Measurements from ENCODE around the gene DNAJB11. TPM values are rescaled to one million over a fixed set of nuclear protein-coding genes. Genes with fewer than 3 reads are reported as not detected.
A peak's percentile ranks its signal among the peaks of the same experiment; 100 is the strongest.
"Not testable (repeated sequence)": the region's sequence is repeated elsewhere in the genome, so short reads cannot be mapped to it uniquely, and the experiment has no call there.

Gene DNAJB11
- total RNA-seq, 1 donor from 2014 or later, result 43.1 TPM

DNA sequence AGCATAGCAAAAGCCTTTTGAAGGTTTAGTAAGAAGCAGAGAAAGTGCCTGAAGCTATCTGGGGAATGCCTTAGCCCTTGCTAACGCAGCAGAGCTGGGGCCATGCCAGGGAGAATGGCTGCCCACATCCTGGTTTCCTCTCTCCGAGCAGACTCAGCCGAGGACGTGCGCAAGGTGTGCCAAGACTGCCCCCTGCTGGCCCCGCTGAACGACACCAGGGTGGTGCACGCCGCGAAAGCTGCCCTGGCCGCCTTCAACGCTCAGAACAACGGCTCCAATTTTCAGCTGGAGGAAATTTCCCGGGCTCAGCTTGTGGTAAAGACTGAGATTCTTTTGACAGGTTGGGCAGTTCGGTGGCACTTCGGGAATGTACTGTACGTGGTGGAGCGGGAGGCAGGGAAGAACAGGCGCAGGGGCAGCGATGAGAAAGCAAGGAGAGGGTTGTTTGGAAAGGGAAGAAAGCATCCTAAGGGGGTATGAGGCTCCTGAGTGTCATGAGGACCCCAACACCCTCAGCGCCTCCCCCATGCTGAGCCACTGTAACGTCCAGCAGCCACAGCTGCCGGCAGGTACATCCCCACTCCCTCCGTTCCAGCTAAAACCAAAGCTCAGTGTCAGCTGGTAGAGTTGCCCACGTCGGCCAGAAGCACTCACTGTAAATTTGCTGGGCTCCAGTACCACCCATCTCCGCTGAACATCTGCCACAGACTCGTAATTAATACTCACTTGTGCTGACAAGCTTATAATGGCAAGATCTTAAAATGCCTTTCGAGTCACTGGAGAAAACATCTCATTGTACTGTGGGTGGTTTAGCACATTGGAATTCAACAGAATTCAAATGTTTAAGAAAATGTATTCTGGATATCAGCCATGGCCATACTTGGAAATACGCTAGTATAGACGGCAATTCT lies 46.8 kb downstream of the DNAJB11 start:
- peak; percentile 92 for DNase-seq (ENCODE audit: low spot score)

- DNase-seq (ENCODE audit: low spot score), result no peak
These were observed 47.9 kb downstream of the DNAJB11 start for GRCh38 chr3:186618318-186618938.

- no peak for DNase-seq (ENCODE audit: low spot score)
These were observed 49.3 kb downstream of the DNAJB11 start for GRCh38 chr3:186619787-186620212.

- DNase-seq (ENCODE audit: low spot score), result no peak
These were observed 49.9 kb downstream of the DNAJB11 start for GRCh38 chr3:186620213-186621092.

- DNase-seq (ENCODE audit: low spot score), result no peak
These were observed 51.6 kb downstream of the DNAJB11 start for GRCh38 chr3:186621894-186622650.

GRCh38 chr3:186622651-186623310 lies 52.3 kb downstream of the DNAJB11 start:
- no peak for DNase-seq (ENCODE audit: low spot score)

GRCh38 chr3:186624598-186624997 lies 54.1 kb downstream of the DNAJB11 start:
- DNase-seq (ENCODE audit: low spot score), result no peak

DNA sequence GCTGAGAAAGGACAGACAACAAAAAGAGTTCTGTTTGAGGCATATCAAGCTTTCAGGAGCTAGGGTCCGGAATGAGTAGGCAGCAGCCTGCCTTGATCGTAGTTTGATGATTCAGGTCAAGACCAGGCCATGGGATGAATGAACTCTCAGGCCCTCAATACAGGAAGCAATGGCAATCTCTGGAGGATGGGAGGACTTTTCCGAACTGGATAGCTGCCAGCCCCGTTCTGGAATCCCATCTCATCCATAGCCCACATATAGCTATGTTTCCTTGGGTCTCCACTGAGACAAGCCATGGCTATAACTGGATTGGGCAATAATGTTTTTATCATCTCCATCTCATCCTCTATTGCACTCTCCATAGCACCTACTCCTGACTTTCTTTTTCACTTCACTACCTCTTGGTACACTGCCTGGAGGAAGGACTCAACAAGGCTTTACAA lies 55.1 kb downstream of the DNAJB11 start:
- no peak for DNase-seq (ENCODE audit: low spot score)

GRCh38 chr3:186626254-186626847 lies 55.8 kb downstream of the DNAJB11 start:
- no peak for DNase-seq (ENCODE audit: low spot score)

GRCh38 chr3:186627852-186628414 lies 57.4 kb downstream of the DNAJB11 start:
- no peak for DNase-seq (ENCODE audit: low spot score)

DNA sequence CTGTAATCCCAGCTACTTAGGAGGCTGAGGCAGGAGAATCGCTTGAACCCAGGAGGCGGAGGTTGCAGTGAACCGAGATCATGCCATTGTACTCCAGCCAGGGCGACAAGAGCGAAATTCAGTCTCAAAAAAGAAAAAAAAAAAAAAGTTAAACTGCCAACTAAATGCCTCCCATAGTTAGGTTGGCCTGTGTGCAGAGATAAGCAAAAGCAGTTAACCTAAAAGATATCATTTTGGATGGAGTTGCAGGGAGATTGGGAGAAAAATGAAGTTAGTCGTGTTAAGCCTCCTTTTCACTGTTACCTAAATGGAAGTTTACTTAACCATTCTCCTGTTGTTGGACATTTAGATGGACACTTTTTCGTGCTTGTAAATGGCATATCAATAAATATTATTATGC lies 58.2 kb downstream of the DNAJB11 start:
- no peak for DNase-seq (ENCODE audit: low spot score)

DNA sequence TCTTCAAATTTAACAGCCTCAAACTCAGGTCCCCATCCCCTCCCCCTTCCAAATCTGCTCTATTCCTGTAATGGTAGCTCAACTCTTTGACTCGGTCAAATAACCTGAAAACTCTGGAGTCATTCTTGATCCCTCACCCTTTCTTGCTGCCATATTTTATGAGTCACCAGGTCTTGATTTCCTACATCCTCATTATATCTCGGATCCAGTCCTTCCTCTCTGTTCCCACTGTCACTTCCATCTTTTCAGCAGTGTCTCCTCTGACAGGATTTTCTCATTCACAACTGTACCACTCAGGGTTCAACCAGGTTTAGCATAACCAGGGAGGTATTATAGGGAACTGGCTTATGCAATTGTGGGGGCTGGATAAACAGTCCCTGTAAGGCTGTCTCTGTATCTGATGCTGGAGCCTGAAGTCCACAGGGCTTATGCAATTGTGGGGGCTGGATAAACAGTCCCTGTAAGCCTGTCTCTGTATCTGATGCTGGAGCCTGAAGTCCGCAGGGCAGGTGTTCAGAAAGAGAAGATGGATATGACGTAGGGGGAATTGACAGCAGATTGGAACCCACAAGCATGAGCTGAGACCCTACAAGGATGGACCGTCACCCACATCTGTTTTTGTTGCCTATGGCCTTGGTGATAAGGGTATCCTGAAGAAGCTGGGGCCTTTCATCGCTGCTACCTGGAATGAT lies 60.6 kb downstream of the DNAJB11 start:
- no peak for DNase-seq (ENCODE audit: low spot score)

DNA sequence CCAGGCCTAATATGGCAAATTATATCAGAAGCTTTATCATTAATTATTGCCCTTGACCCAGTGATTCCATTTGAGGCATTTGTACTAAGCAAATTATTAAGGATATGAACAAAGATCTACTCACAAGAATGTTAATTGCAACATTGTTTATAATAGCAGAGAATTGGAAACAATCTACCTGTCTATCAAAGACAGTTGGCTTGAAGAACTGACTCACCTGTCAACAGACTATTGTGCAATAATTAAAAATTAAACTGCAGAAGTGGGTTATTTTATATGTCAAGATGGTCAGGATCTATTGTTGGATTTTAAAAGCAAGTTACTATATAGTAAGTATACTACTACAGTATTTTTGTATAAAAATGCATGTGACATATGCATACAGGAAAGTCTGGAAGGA lies 63.0 kb downstream of the DNAJB11 start:
- no peak for DNase-seq (ENCODE audit: low spot score)

DNA sequence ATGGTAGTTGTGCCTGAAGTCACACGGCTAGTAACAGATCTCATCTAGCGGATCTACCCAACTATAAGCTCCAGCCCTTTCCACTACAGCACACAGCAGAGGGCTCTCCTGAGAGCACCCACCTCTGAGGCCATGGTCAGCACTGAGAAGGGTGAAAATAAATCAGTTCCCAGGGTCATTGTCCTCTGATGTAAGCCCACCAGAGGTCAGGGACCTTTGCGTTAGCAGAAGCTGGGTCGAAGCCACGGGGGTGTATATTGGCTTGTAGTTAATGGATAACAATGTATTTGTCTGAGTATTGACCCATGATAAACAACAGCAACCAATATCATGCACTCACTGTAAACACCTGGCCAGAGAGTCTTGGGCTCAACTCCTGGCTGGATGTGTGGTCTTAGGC lies 63.7 kb downstream of the DNAJB11 start:
- DNase-seq (ENCODE audit: low spot score), result not testable (repeated sequence)

Other genes starting within 250 kb of the DNAJB11 start
- gene DGKG, start 208.5 kb upstream of the DNAJB11 start, total RNA-seq (ENCODE audit: insufficient read depth, low replicate concordance), result 13.5 TPM
- gene CRYGS, start 26.3 kb upstream of the DNAJB11 start, total RNA-seq (ENCODE audit: insufficient read depth, low replicate concordance), result 8.4 TPM
- 6.3 TPM for gene TBCCD1, start 3.4 kb upstream of the DNAJB11 start, total RNA-seq (ENCODE audit: insufficient read depth, low replicate concordance)
- not detected for gene AHSG, start 42.3 kb downstream of the DNAJB11 start, total RNA-seq (ENCODE audit: insufficient read depth, low replicate concordance)
- gene FETUB, start 69.7 kb downstream of the DNAJB11 start, total RNA-seq (ENCODE audit: insufficient read depth, low replicate concordance), result 1.2 TPM
- 1.9 TPM for gene HRG, start 95.3 kb downstream of the DNAJB11 start, total RNA-seq (ENCODE audit: insufficient read depth, low replicate concordance)
- 1.4 TPM for gene KNG1, start 146.6 kb downstream of the DNAJB11 start, total RNA-seq (ENCODE audit: insufficient read depth, low replicate concordance)
- gene EIF4A2, start 212.9 kb downstream of the DNAJB11 start, total RNA-seq (ENCODE audit: insufficient read depth, low replicate concordance), result 664 TPM
- gene RFC4, start 235.8 kb downstream of the DNAJB11 start, total RNA-seq (ENCODE audit: insufficient read depth, low replicate concordance), result 23.8 TPM